CD14-positive monocyte (primary cell): ENCODE measurements around the gene RNF10. TPM values are rescaled to one million over a fixed set of nuclear protein-coding genes. Genes with fewer than 3 reads are reported as not detected.
A peak's percentile ranks its signal among the peaks of the same experiment; 100 is the strongest.

Experiments used
- DNase-seq, 3 donors: peaks; one replicate each; pipeline ENCODE4 v3.0.0-alpha.2; 2011 to 2022
- H2AFZ ChIP-seq: 2 replicates; pipeline ENCODE4 v1.6.0; 2012; ENCODE audit warnings: mild to moderate bottlenecking, low read depth, low read length, inconsistent platforms; ENCODE audit not compliant: insufficient read depth, poor library complexity, severe bottlenecking
- H3K27ac ChIP-seq, 2 donors: 1 replicate in 1 of 2; 2 replicates in 1 of 2; pipeline ENCODE4 v1.5.1; 2012 to 2013; ENCODE audit warnings: low read length in 2 of 2, control low read depth in 1 of 2, inconsistent platforms in 1 of 2, low read depth in 1 of 2, mild to moderate bottlenecking in 1 of 2
- H3K27me3 ChIP-seq, 2 donors: one replicate each; pipeline versions ENCODE4 v1.6.0 to v1.6.1; 2011 to 2013; ENCODE audit warnings: low read length in 2 of 2; ENCODE audit not compliant: control insufficient read depth in 2 of 2, insufficient read depth in 2 of 2
- H3K36me3 ChIP-seq, 2 donors: replicated peaks in 1 of 2; 1 replicate in 1 of 2; 2 replicates in 1 of 2; pipeline versions ENCODE4 v1.5.1 to v1.6.1; 2012 to 2013; ENCODE audit warnings: low read length in 2 of 2, control low read depth in 1 of 2, inconsistent platforms in 1 of 2, mild to moderate bottlenecking in 1 of 2; ENCODE audit not compliant: insufficient read depth in 2 of 2, control insufficient read depth in 1 of 2
- H3K4me1 ChIP-seq, 2 donors: 1 replicate in 1 of 2; 2 replicates in 1 of 2; pipeline versions ENCODE4 v1.5.1 to v1.6.1; 2012 to 2013; ENCODE audit warnings: low read length in 2 of 2, control low read depth in 1 of 2, inconsistent platforms in 1 of 2, mild to moderate bottlenecking in 1 of 2, moderate library complexity in 1 of 2; ENCODE audit not compliant: insufficient read depth in 2 of 2, control insufficient read depth in 1 of 2
- H3K4me2 ChIP-seq: replicated peaks from 2 replicates; pipeline ENCODE3; 2012; ENCODE audit warnings: low read length, moderate library complexity, mild to moderate bottlenecking; ENCODE audit not compliant: poor library complexity, severe bottlenecking; ENCODE audit errors: extremely low read depth
- H3K4me3 ChIP-seq, 3 experiments: fragments of 200-600 bp in 1 of 3; sonication (generic) in 1 of 3; replicated peaks in 1 of 3; 1 replicate in 2 of 3; 2 replicates in 1 of 3; pipeline ENCODE4 v1.5.1; 2011 to 2013; ENCODE audit warnings: low read length in 3 of 3, mild to moderate bottlenecking in 3 of 3, control low read depth in 2 of 3, low read depth in 2 of 3, inconsistent platforms in 1 of 3, moderate library complexity in 1 of 3
- H3K79me2 ChIP-seq: 2 replicates; pipeline ENCODE4 v1.6.0; 2012; ENCODE audit warnings: mild to moderate bottlenecking, control low read depth, inconsistent platforms, low read length, moderate library complexity; ENCODE audit not compliant: insufficient read depth
- H3K9ac ChIP-seq: 2 replicates; pipeline ENCODE4 v1.6.0; 2017; ENCODE audit warnings: low read length, mild to moderate bottlenecking; ENCODE audit not compliant: insufficient read depth, poor library complexity, severe bottlenecking
- H3K9me3 ChIP-seq, 2 donors: replicated peaks in 1 of 2; 1 replicate in 1 of 2; 2 replicates in 1 of 2; pipeline versions ENCODE4 v1.5.1 to v1.6.1; 2012 to 2013; ENCODE audit warnings: low read length in 2 of 2, control low read depth in 1 of 2; ENCODE audit not compliant: control insufficient read depth in 1 of 2, insufficient read depth in 1 of 2
- H4K20me1 ChIP-seq: 2 replicates; pipeline ENCODE4 v1.6.0; 2012; ENCODE audit warnings: mild to moderate bottlenecking, low read length, control low read depth, moderate library complexity; ENCODE audit not compliant: insufficient read depth
- H3K27ac Mint-ChIP-seq, 7 donors: one replicate each; pipeline ENCODE4 v1.8.0; 2020; ENCODE audit warnings: mild to moderate bottlenecking in 7 of 7, mixed read lengths in 7 of 7, moderate library complexity in 6 of 7, inconsistent platforms in 2 of 7
- H3K27me3 Mint-ChIP-seq, 3 donors: one replicate each; pipeline ENCODE4 v1.8.0; 2021 to 2022; ENCODE audit warnings: low read depth in 3 of 3, mild to moderate bottlenecking in 3 of 3, mixed read lengths in 3 of 3, moderate library complexity in 3 of 3, inconsistent platforms in 1 of 3
- H3K36me3 Mint-ChIP-seq, 2 donors: one replicate each; pipeline ENCODE4 v1.8.0; 2020; ENCODE audit warnings: mixed read lengths in 2 of 2, inconsistent platforms in 1 of 2, mild to moderate bottlenecking in 1 of 2
- H3K4me1 Mint-ChIP-seq: one replicate; pipeline ENCODE4 v1.8.0; 2020; ENCODE audit warnings: mild to moderate bottlenecking, mixed read lengths
- H3K4me3 Mint-ChIP-seq, 2 donors: one replicate each; pipeline ENCODE4 v1.8.0; 2020; ENCODE audit warnings: mild to moderate bottlenecking in 2 of 2, mixed read lengths in 2 of 2, moderate library complexity in 1 of 2
- H3K9me3 Mint-ChIP-seq, 7 donors: one replicate each; pipeline ENCODE4 v1.8.0; 2020 to 2022; ENCODE audit warnings: mixed read lengths in 7 of 7, mild to moderate bottlenecking in 6 of 7, moderate library complexity in 6 of 7, inconsistent platforms in 2 of 7
- WGBS: methylation state at CpG from one replicate; pipeline ENCODE4 v1.1.5; 2013; ENCODE audit warnings: missing lambda C conversion rate; ENCODE audit not compliant: insufficient coverage; 5-methylcytosine and 5-hydroxymethylcytosine counted together
- intact Hi-C, 2 donors: fragments of 100-400 bp; cut with micrococcal nuclease; formaldehyde crosslinking; loops; one replicate each; pipeline versions ENCODE4 v1.15.0 to v1.15.1; 2023
- polyA plus RNA-seq, 3 donors: library from polyadenylated mRNA; depleted of rRNA in 1 of 3; unstranded in 2 of 3; stranded (reverse) in 1 of 3; fragments of 300-500 nt in 2 of 3; fragments of >200 nt in 1 of 3; fragmentation: Illumina TruSeq in 2 of 3; gene quantifications; 1 replicate in 2 of 3; 2 replicates in 1 of 3; pipeline ENCODE4 v1.2.3, GENCODE V29; 2012 to 2021
- TF ChIP-seq, protein P1 (sequence below): fragments of 200-600 bp; IDR thresholded peaks from one replicate; pipeline ENCODE4 v1.8.0; 2022; ENCODE audit warnings: antibody characterized with exemption, mild to moderate bottlenecking

Gene RNF10
- polyA plus RNA-seq, 3 donors = 62.4 to 178 (median 106) TPM

DNA sequence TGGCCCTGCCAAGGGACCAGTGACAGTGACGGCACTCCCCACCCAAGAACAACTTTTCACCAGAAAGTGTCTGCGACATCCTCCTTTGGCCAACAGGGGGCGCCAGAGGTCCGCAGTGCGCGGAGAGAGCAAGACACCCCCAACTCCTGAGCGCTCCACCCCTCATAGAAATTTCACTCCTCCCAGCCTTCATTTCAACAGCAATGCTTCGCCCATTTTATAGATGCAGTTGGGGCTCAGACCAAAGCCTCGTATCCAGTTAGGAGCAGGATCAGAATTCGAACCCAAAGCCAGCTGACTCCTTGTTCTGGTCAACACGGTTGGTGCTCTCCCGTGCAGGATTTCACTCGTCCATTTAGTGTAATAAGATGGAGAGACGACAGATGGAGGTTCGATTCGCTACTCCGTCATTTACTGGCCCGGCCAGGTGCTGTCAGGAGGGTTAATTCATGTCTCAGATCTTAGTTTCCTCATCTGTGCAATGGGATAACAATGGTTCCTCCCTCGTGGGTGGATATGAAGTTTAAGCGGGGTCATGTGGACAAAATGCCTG, 49.4 kb downstream of the RNF10 start:
- Mint-ChIP-seq H3K9me3 (peaks cover 0 to 11% (median 0%) of the 10 kb centered on the region in 7 donors), H3K27ac (peak overlapping the region in 1 of 7 donors; percentile 1), H3K27me3 (peaks cover 25 to 44% (median 30%) of the 10 kb centered on the region in 3 donors), H3K36me3 (peaks cover 12% of the 10 kb centered on the region in 2 donors), H3K4me3 (peak overlapping the region; percentile 34 to 87), H3K4me1 (peaks cover 34% of the 10 kb centered on the region)
- Histone ChIP-seq H3K9ac (no peak overlapping the region), H3K4me3 (peak overlapping the region in 1 of 3 experiments; percentile 35), H3K27ac (no peak overlapping the region), H3K79me2 (peaks cover 7% of the 10 kb centered on the region), H3K27me3 (peaks cover 3 to 23% of the 10 kb centered on the region in 2 donors), H3K4me1 (peaks cover 27 to 42% of the 10 kb centered on the region in 2 donors), H4K20me1 (peaks cover 10% of the 10 kb centered on the region), H2AFZ (no peak overlapping the region), H3K9me3 (no peaks in the 10 kb centered on the region), H3K4me2 (peak overlapping the region; percentile 33), H3K36me3 (peaks cover 10 to 13% of the 10 kb centered on the region in 2 donors)
- WGBS = 15% methylated on average over 19 of the region's 20 CpGs
- DNase-seq = peak; percentile 50 to 73 (median 65)
- intact Hi-C loops = loop anchor here (1.0 to 5.0 kb wide), 6 partner anchors 15 to 389 kb away; partner anchors contain the start of gene MLEC (in 1 of the 2)
- TF ChIP-seq, protein P1, sequence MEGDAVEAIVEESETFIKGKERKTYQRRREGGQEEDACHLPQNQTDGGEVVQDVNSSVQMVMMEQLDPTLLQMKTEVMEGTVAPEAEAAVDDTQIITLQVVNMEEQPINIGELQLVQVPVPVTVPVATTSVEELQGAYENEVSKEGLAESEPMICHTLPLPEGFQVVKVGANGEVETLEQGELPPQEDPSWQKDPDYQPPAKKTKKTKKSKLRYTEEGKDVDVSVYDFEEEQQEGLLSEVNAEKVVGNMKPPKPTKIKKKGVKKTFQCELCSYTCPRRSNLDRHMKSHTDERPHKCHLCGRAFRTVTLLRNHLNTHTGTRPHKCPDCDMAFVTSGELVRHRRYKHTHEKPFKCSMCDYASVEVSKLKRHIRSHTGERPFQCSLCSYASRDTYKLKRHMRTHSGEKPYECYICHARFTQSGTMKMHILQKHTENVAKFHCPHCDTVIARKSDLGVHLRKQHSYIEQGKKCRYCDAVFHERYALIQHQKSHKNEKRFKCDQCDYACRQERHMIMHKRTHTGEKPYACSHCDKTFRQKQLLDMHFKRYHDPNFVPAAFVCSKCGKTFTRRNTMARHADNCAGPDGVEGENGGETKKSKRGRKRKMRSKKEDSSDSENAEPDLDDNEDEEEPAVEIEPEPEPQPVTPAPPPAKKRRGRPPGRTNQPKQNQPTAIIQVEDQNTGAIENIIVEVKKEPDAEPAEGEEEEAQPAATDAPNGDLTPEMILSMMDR = peak; percentile 94

DNA sequence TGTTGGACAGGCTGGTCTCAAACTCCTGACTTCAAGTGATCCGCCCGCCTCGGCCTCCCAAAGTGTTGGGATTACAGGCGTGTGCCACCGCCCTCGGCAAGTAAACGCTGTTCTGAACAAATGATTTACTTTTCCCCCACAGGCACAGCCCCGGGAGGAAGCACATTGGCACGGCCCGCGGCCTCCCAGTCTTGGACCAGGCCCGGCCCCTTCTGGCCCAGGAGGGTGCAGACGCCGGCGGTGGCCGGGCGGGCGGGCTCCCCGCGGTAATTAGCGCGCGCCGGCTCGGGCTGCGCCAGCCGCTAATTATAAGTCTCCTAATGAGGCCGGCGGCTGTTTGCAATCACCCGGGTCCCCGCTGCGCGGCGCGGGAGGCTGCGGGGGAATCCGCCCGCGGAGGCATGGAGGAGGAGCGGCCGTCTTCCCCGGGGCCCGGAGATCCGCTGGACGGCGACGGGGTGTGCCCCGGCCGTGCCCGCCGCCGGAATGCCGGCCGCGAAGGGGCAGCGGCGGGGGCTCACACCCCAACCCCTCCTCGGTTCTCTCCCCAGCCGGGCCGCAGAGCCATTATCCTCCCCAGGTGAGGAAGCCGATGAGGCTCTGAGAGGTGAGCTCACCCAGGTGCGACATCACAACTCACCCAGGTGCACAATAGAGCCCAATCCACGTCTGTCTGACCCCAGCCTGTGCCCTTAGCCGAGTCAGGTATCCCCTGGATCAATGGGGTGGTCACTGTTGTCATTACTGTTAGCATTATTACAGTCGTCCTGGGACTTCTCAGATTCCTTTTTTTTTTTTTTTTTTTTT, 50.4 kb downstream of the RNF10 start:
- H3K4me2 ChIP-seq = peak overlapping the region; percentile 79
- no peak overlapping the region for H3K27ac ChIP-seq
- Mint-ChIP-seq H3K9me3 (peaks cover 0 to 11% (median 0%) of the 10 kb centered on the region in 7 donors), H3K27ac (peak overlapping the region in 3 of 7 donors; percentile 66 to 88 (median 72)), H3K4me3 (peak overlapping the region; percentile 64 to 87), H3K27me3 (peaks cover 27 to 44% (median 30%) of the 10 kb centered on the region in 3 donors), H3K4me1 (peaks cover 34% of the 10 kb centered on the region), H3K36me3 (peaks cover 2 to 4% of the 10 kb centered on the region in 2 donors)
- H4K20me1 ChIP-seq = peaks cover 5% of the 10 kb centered on the region
- DNase-seq = peak; percentile 24 to 31 (median 28)
- peak overlapping the region in 2 of 3 experiments; percentile 4 to 64 for H3K4me3 ChIP-seq
- intact Hi-C loops = loop anchor here in 1 of 2 donors (1.0 to 5.0 kb wide), 4 partner anchors 14 to 388 kb away; partner anchors contain the start of gene MLEC
- H3K79me2 ChIP-seq = peaks cover 7% of the 10 kb centered on the region
- H3K9ac ChIP-seq = peak overlapping the region; percentile 43
- peaks cover 3 to 23% of the 10 kb centered on the region in 2 donors for H3K27me3 ChIP-seq
- H3K4me1 ChIP-seq = peaks cover 27 to 42% of the 10 kb centered on the region in 2 donors
- 2% methylated on average over 63 of the region's 65 CpGs for WGBS
- H3K9me3 ChIP-seq = no peaks in the 10 kb centered on the region
- TF ChIP-seq, protein P1 = peak; percentile 44
- peaks cover 2 to 3% of the 10 kb centered on the region in 2 donors for H3K36me3 ChIP-seq
- H2AFZ ChIP-seq = peak overlapping the region; percentile 72
